Measurements from ENCODE around the gene AP3B2. TPM values are rescaled to one million over a fixed set of nuclear protein-coding genes. Genes with fewer than 3 reads are reported as not detected.

AP3B2 gene
- total and polyA plus RNA-seq, 2 experiments from 2014 or later: 0.86 to 2.0 TPM

DNA sequence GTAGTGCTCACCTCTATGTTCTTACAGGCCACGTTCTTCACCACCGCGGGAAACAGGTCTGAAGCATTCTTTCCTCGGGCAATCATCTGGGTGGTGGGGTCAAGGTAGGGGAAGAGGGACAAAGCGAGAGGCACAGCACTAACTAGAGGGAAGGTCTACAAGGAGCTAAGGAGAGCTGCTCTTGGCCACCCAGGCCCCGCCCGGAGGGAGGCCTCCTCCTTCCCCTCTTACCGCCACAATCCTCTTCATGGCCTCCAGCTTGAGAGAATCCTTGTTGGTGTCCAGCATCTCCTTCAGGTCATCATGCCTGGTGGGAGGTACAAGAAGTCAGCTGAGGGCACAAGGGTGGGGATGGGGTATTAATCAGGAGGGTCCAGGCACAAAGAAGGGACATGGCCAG lies 20.5 kb downstream of the AP3B2 start:
- no peak overlapping the region for H2AFZ ChIP-seq
- in situ Hi-C loops (cut with MboI): no loop called here
- H3K79me2 ChIP-seq (ENCODE audit: insufficient read depth): no peaks in the 10 kb centered on the region
- H3K27ac ChIP-seq: no peak overlapping the region
- H3F3A ChIP-seq (ENCODE audit: insufficient read depth): no peaks in the 10 kb centered on the region
- H3K9me2 ChIP-seq (ENCODE audit: insufficient read depth): no peaks in the 10 kb centered on the region
- DNase-seq: no peak
- H3K9me3 ChIP-seq (ENCODE audit: low read depth): no peaks in the 10 kb centered on the region
- H3K27me3 ChIP-seq (replicated peaks; ENCODE audit: insufficient read depth): no peaks in the 10 kb centered on the region
- no peaks in the 10 kb centered on the region for H3K4me1 ChIP-seq (ENCODE audit: insufficient read depth)
- H3K4me3 ChIP-seq: no peak overlapping the region
- H3K9ac ChIP-seq: no peak overlapping the region
- no peaks in the 10 kb centered on the region for H3K36me3 ChIP-seq (ENCODE audit: low read depth)
- 90 to 94% methylated on average over 7 to 8 of the region's 8 CpGs for WGBS, 2 experiments (ENCODE audit: low coverage in 1 of 2, low lambda C conversion rate in 2 of 2, missing lambda C conversion rate in 2 of 2)
- no peak for TF ChIP-seq EZH2 (IDR thresholded peaks at IDR 0.05; ENCODE audit: insufficient read depth, poor library complexity, severe bottlenecking)
- TF ChIP-seq EZH2phosphoT487 (IDR thresholded peaks at IDR 0.05; ENCODE audit: insufficient read depth, low read depth): no peak
- H3K4me2 ChIP-seq (ENCODE audit: unreplicated experiment): no peak overlapping the region
- H4K20me1 ChIP-seq (ENCODE audit: insufficient read depth): no peaks in the 10 kb centered on the region

DNA sequence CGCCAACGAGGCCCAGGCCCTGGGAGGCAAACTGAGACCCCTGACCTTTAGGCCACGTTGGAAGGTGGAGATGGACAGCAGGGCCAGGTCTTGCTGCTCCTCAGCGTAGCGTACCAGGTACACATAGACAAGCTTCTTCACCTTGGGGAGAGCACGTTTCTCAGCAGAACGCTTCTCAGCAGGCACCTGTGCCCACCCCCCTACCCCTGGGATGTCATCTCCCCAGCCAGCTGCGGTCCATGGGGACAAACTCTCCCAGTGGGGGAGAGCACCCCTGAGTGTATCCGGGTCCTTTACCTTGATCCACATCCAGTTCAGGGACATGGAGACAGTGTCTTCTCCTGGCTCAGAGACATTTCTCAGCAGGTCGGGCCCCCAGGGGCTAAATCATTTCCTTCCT lies 21.0 kb downstream of the AP3B2 start:
- Histone ChIP-seq H3K79me2 (ENCODE audit: insufficient read depth) (no peaks in the 10 kb centered on the region), H3K27me3 (replicated peaks; ENCODE audit: insufficient read depth) (no peaks in the 10 kb centered on the region), H3K36me3 (ENCODE audit: low read depth) (no peaks in the 10 kb centered on the region), H3K9me3 (ENCODE audit: low read depth) (no peaks in the 10 kb centered on the region), H3K4me1 (ENCODE audit: insufficient read depth) (no peaks in the 10 kb centered on the region), H3K9ac (no peak overlapping the region), H2AFZ (no peak overlapping the region), H3F3A (ENCODE audit: insufficient read depth) (no peaks in the 10 kb centered on the region), H3K4me3 (no peak overlapping the region), H4K20me1 (ENCODE audit: insufficient read depth) (no peaks in the 10 kb centered on the region), H3K9me2 (ENCODE audit: insufficient read depth) (no peaks in the 10 kb centered on the region), H3K27ac (no peak overlapping the region), H3K4me2 (ENCODE audit: unreplicated experiment) (no peak overlapping the region)
- in situ Hi-C loops (cut with MboI): no loop called here
- WGBS, 2 experiments (ENCODE audit: low coverage in 1 of 2, low lambda C conversion rate in 2 of 2, missing lambda C conversion rate in 2 of 2): 74 to 79% methylated on average over 8 to 10 of the region's 10 CpGs
- no peak for DNase-seq
- no peak for TF ChIP-seq EZH2phosphoT487 (IDR thresholded peaks at IDR 0.05; ENCODE audit: insufficient read depth, low read depth)
- TF ChIP-seq EZH2 (IDR thresholded peaks at IDR 0.05; ENCODE audit: insufficient read depth, poor library complexity, severe bottlenecking): no peak

DNA sequence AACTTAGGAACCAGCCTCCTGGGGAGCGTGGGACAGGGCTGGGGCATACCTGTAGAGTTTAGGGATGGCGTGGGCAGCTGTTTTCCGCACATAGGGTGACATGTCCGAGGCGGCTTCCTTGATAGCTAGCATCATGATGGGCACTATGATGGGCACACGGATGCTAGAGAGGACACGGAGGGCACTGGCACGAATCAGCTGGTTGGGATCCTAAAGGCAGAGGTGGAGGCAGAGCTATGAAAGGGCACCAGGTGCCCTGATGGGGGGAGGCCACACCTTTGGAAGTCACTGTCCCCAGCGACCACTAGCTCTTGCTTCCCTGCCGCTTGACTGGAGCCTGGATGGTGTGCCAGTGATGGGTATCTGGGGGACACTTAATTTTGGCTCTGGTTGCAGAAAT lies 28.3 kb downstream of the AP3B2 start:
- Histone ChIP-seq H3K4me1 (ENCODE audit: insufficient read depth) (no peaks in the 10 kb centered on the region), H3K27ac (no peak overlapping the region), H3K4me3 (no peak overlapping the region), H3F3A (ENCODE audit: insufficient read depth) (no peaks in the 10 kb centered on the region), H3K9ac (no peak overlapping the region), H2AFZ (no peak overlapping the region), H3K9me2 (ENCODE audit: insufficient read depth) (no peaks in the 10 kb centered on the region), H4K20me1 (ENCODE audit: insufficient read depth) (no peaks in the 10 kb centered on the region), H3K36me3 (ENCODE audit: low read depth) (no peaks in the 10 kb centered on the region), H3K9me3 (ENCODE audit: low read depth) (no peaks in the 10 kb centered on the region), H3K79me2 (ENCODE audit: insufficient read depth) (no peaks in the 10 kb centered on the region), H3K27me3 (replicated peaks; ENCODE audit: insufficient read depth) (peaks cover 4% of the 10 kb centered on the region; the same call in 1 of the 2 replicates), H3K4me2 (ENCODE audit: unreplicated experiment) (no peak overlapping the region)
- in situ Hi-C loops (cut with MboI): no loop called here
- no peak for DNase-seq
- 72 to 73% methylated on average over 10 of the region's 10 CpGs for WGBS, 2 experiments (ENCODE audit: low coverage in 1 of 2, low lambda C conversion rate in 2 of 2, missing lambda C conversion rate in 2 of 2)
- TF ChIP-seq EZH2 (IDR thresholded peaks at IDR 0.05; ENCODE audit: insufficient read depth, poor library complexity, severe bottlenecking) (no peak), EZH2phosphoT487 (IDR thresholded peaks at IDR 0.05; ENCODE audit: insufficient read depth, low read depth) (no peak)

DNA sequence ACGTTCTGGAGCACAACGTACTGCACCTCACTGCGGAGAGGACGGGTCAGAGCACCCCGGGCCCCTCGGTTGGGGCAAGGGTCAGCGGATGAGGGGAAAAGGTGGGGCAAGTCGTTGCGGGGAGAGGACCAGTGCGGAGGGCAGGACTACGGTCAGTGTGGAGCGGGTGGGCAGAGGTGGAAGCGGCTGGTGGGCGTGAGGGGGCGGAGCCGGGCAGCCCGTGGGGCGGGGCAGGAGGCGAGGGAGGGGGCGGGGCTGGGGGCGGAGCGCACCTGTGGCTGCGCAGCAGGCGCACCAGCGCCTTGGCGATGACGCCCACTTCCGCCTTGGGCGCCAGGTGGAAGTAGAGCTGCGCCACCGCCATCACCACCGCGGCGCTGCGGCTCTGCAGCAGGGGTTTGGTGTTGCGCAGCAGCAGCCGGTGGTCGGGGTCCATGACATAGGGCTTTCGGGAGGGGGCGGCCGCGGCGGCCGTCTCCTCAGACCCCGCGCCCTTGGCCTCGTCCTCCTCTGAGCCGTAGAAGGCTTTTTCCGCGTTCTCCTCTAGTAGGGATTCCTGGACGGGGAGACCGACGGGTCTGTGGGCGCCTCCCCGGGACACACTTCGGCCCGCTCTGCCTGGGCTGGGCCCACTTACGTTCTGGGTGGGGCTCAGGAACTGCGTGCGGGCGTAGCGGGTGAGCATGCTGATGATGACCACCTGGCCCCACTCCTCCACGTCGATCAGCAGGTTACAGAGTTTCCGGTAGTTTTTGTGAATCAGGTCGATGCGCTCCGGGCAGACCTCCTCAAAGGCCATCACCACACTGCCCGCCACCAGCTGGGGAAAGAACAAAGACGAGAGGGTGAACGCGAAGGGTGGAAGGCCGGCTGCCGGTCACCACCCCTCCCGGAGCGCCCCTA lies 29.2 kb downstream of the AP3B2 start:
- Histone ChIP-seq H3K27ac (no peak overlapping the region), H3K9me3 (ENCODE audit: low read depth) (no peaks in the 10 kb centered on the region), H3K36me3 (ENCODE audit: low read depth) (no peaks in the 10 kb centered on the region), H3K4me1 (ENCODE audit: insufficient read depth) (no peaks in the 10 kb centered on the region), H3K9me2 (ENCODE audit: insufficient read depth) (no peaks in the 10 kb centered on the region), H3K4me2 (ENCODE audit: unreplicated experiment) (no peak overlapping the region), H3K9ac (no peak overlapping the region), H4K20me1 (ENCODE audit: insufficient read depth) (no peaks in the 10 kb centered on the region), H3F3A (ENCODE audit: insufficient read depth) (no peaks in the 10 kb centered on the region), H3K4me3 (no peak overlapping the region), H3K27me3 (replicated peaks; ENCODE audit: insufficient read depth) (peaks cover 4% of the 10 kb centered on the region; the same call in 1 of the 2 replicates), H3K79me2 (ENCODE audit: insufficient read depth) (no peaks in the 10 kb centered on the region), H2AFZ (no peak overlapping the region; the same call in 1 of the 2 replicates)
- WGBS, 2 experiments (ENCODE audit: low coverage in 1 of 2, low lambda C conversion rate in 2 of 2, missing lambda C conversion rate in 2 of 2): 12 to 13% methylated on average over 52 to 62 of the region's 76 CpGs
- TF ChIP-seq EZH2phosphoT487 (IDR thresholded peaks at IDR 0.05; ENCODE audit: insufficient read depth, low read depth): no peak
- TF ChIP-seq EZH2 (IDR thresholded peaks at IDR 0.05; ENCODE audit: insufficient read depth, poor library complexity, severe bottlenecking): no peak
- in situ Hi-C loops (cut with MboI): no loop called here
- DNase-seq: no peak

Measured in GM23248 (cell line).